Measurements from ENCODE around the gene NT5DC1. TPM values are rescaled to one million over a fixed set of nuclear protein-coding genes. Genes with fewer than 3 reads are reported as not detected.

NT5DC1 gene
- polyA plus RNA-seq, 6 donors from 2014 or later, result 59.0 to 94.7 (median 72.8) TPM

DNA sequence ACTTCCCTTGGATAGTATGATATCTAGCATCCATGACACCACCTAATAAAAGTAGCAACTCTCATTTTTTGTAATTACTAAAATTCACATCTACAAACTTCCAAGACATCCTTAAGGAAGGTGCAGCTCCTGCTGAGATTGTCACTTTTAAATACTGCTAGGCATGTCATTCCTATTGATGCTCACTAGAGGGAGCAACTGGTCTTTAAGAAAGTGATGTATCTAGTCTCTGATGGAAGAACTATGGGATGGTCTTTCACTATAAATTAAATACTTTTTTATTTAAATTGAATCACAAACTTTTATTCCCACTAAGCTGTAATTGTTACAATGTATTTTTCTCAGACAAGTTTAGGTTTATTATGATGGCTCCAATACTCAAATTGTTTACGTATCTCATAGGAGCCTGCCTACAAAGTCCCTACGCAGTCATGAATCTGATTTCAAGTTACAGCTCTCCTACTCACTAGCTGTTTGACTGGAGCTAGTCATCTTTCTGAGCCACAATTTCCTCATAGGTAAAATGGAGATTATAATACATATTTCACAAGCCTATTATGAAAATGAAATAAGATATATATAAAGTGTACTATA is 187.1 kb downstream of the NT5DC1 start:
- DNase-seq (peak; percentile 42), ATAC-seq (ENCODE audit: low read depth in 2 of 2) (peak; percentile 41 to 70)
- Mint-ChIP-seq H3K27ac (no peak overlapping the region), H3K36me3 (no peaks in the 10 kb centered on the region), H3K4me1 (peaks cover 0 to 5% (median 0%) of the 10 kb centered on the region in 3 donors), H3K4me3 (no peak overlapping the region), H3K9me3 (no peaks in the 10 kb centered on the region), H3K27me3 (no peaks in the 10 kb centered on the region)

DNA sequence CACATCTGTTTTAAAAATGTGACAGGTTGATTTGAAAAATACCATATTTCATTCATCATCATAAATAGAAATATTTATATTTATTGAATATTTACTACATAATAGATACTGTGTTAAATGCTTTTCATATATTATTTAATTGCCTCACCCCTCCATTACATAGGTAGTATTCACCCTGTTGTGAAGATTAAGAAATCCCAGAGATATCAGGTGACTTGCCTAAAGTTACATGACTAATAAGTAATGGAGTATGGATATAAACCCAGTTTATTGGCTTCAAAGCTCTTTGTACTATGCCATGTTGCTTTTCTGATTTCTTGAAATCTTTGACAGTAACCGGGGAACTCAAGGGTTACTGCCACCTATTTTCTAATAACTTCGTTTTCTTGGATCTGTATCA is 189.2 kb downstream of the NT5DC1 start:
- Mint-ChIP-seq H3K9me3 (no peaks in the 10 kb centered on the region), H3K27ac (no peak overlapping the region), H3K27me3 (no peaks in the 10 kb centered on the region), H3K36me3 (no peaks in the 10 kb centered on the region), H3K4me3 (no peak overlapping the region), H3K4me1 (peaks cover 0 to 7% (median 0%) of the 10 kb centered on the region in 3 donors)
- DNase-seq (no peak), ATAC-seq (ENCODE audit: low read depth in 2 of 2) (no peak)

DNA sequence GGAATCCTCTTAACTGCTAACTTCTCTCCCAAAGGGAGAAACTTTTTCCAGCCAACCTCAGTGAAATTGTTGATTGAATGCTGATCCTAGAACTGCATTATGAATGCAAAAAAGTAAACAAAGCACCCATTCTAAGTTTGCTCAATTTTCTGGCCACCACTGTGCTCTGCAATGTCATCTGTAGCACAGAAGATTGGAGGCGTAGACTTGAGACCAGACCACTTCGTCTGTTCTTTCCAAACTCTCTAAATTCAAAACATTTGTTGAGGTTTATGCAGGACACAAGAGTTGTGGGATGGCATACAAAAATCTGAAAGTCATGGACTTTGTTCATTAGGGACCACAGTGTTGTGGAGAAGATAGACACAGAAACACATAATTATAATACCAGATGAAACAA is 190.1 kb downstream of the NT5DC1 start:
- no peaks in the 10 kb centered on the region for H3K36me3 Mint-ChIP-seq
- H3K27ac Mint-ChIP-seq, result no peak overlapping the region
- DNase-seq (no peak), ATAC-seq (ENCODE audit: low read depth in 2 of 2) (no peak)
- no peak overlapping the region for H3K4me3 Mint-ChIP-seq
- peaks cover 0 to 10% (median 0%) of the 10 kb centered on the region in 3 donors for H3K4me1 Mint-ChIP-seq
- H3K27me3 Mint-ChIP-seq, result no peaks in the 10 kb centered on the region
- no peaks in the 10 kb centered on the region for H3K9me3 Mint-ChIP-seq

DNA sequence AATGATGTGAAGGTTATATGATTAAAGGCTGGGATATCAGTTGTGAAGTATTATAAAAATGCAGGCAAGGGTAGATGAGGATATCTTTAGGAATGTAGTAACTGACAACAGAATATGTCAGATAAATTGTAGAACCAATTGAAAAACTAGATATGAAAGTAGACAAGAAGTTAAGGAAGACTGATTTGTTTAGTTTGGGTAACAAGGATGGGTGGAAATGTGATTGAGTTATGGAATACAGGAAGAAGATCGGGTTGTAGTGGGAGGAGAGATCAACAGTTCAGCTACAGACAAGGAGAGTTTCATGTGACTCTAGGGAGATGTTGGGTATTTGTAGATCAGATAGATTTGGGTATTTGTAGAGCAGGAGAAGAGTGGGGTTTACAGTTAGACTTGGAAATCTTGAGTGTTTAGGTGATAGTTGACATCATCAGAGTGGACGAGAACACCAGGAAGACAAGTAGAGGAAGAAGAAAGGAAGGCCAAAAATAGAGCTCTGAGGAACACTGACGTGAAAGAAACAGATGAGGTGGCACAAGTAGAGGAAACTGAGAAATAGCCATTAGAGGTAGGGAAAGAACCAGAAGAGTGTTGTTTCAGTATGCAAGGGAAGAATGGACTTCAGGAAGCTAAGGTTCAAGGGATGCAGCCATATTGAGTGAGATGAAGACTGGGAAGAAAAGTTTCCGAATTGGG is 191.2 kb downstream of the NT5DC1 start:
- DNase-seq (no peak), ATAC-seq (ENCODE audit: low read depth in 2 of 2) (no peak)
- Mint-ChIP-seq H3K4me3 (no peak overlapping the region), H3K27ac (no peak overlapping the region), H3K27me3 (no peaks in the 10 kb centered on the region), H3K4me1 (peaks cover 0 to 10% (median 0%) of the 10 kb centered on the region in 3 donors), H3K9me3 (no peaks in the 10 kb centered on the region), H3K36me3 (no peaks in the 10 kb centered on the region)

DNA sequence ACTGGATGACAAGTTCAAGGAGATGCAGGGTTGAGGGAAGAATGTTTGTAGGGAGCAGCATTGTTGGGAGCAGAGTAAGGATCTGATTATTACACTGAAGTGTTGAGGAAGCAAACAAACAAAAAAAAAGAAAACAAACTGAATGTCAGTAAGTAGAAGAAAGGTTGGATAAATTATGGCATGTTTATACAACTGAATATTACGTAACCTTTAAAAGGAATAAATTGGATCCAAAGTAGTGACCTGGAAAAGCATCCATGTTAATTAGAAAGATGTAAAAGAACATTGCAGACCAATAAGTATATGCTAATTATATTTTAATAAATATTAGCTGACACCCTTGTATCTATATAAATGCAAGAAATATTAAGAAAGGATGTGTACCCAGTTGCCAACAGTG is 191.9 kb downstream of the NT5DC1 start:
- ATAC-seq (ENCODE audit: low read depth in 2 of 2) (no peak), DNase-seq (no peak)
- Mint-ChIP-seq H3K9me3 (no peaks in the 10 kb centered on the region), H3K27me3 (no peaks in the 10 kb centered on the region), H3K27ac (no peak overlapping the region), H3K4me3 (no peak overlapping the region), H3K4me1 (peaks cover 0 to 10% (median 0%) of the 10 kb centered on the region in 3 donors), H3K36me3 (no peaks in the 10 kb centered on the region)

DNA sequence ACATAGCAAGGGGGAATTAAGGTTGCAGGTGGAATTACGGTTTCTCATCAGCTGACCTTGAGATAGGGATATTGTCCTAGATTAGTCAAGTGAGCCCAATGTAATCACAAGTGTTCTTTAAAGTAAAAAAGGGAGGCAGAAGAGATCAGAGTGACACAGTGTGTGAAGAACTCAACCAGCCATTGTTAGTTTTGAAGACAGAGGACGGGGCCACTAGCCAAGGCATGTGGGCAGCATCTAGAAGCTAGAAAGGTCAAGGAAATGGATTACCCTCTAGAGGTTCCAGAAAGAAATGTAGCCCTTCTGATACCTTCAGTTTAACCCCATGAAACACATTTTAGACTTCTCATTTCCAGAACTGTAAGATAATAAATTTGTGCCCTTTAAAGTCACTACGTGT is 197.6 kb downstream of the NT5DC1 start:
- Mint-ChIP-seq H3K9me3 (peaks cover 0 to 14% (median 4%) of the 10 kb centered on the region in 7 donors), H3K27me3 (no peaks in the 10 kb centered on the region), H3K4me1 (peaks cover 4 to 16% (median 6%) of the 10 kb centered on the region in 3 donors), H3K4me3 (no peak overlapping the region), H3K36me3 (no peaks in the 10 kb centered on the region), H3K27ac (peak overlapping the region in 1 of 6 donors; percentile 55)
- no peak for DNase-seq
- no peak for ATAC-seq (ENCODE audit: low read depth in 2 of 2)

DNA sequence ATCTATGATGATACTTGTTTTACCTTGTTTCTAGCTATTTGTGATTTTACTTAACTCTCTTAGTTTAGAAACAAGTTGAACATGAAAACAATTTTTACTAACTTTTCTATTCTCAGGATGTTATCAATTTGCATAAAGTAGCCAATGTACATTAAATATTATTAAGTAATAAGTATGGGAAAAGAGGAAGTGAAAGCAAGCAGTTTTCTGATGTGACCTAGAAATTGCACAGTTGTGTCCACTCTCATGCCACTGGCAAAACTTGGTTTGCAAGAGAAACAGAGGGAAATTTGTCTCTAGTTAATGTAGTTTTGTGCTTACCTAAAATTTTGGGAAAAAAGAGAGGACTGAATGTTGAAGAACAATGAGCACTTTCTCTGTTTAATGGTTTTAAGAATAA is 198.3 kb downstream of the NT5DC1 start:
- H3K4me1 Mint-ChIP-seq, result peaks cover 7 to 20% (median 12%) of the 10 kb centered on the region in 3 donors
- peaks cover 0 to 14% (median 4%) of the 10 kb centered on the region in 7 donors for H3K9me3 Mint-ChIP-seq
- H3K36me3 Mint-ChIP-seq, result no peaks in the 10 kb centered on the region
- H3K27ac Mint-ChIP-seq, result no peak overlapping the region
- ATAC-seq (ENCODE audit: low read depth in 2 of 2) (no peak), DNase-seq (no peak)
- H3K4me3 Mint-ChIP-seq, result no peak overlapping the region
- no peaks in the 10 kb centered on the region for H3K27me3 Mint-ChIP-seq

Other genes with a start within 250 kb of the NT5DC1 start
- not detected for gene FRK, start 40.0 kb upstream of the NT5DC1 start, polyA plus RNA-seq (ENCODE audit: low read depth in 6 of 6)
- gene COL10A1, start 25.3 kb downstream of the NT5DC1 start, polyA plus RNA-seq (ENCODE audit: low read depth in 6 of 6), result under 1 TPM in 3 of 6 donors, not detected in 3; 0.12 to 0.18 (median 0.16) TPM
- 10 to 100 TPM; 11.6 to 17.8 (median 14.4) TPM for gene TSPYL4, start 153.2 kb downstream of the NT5DC1 start, polyA plus RNA-seq (ENCODE audit: low read depth in 6 of 6)
- 10 to 100 TPM; 51.5 to 94.2 (median 68.1) TPM for gene TSPYL1, start 179.1 kb downstream of the NT5DC1 start, polyA plus RNA-seq (ENCODE audit: low read depth in 6 of 6)